ENCODE results near the gene SHC2. TPM values are rescaled to one million over a fixed set of nuclear protein-coding genes. Genes with fewer than 3 reads are reported as not detected.

The SHC2 gene
- total RNA-seq, 1 experiment from 2014 or later, result 2.4 TPM

GRCh38 chr19:467554-467953, 6.7 kb upstream of the SHC2 start:
- POLR2A ChIA-PET, result no interaction called here
- Mint-ChIP-seq H3K27ac (ENCODE audit: unreplicated experiment) (no peak overlapping the region), H3K36me3 (ENCODE audit: insufficient read depth, unreplicated experiment) (no peaks in the 10 kb centered on the region), H3K9me3 (ENCODE audit: unreplicated experiment) (peaks cover 16% of the 10 kb centered on the region), H3K4me1 (ENCODE audit: low read depth, unreplicated experiment) (no peaks in the 10 kb centered on the region), H3K27me3 (ENCODE audit: insufficient read depth, unreplicated experiment) (no peaks in the 10 kb centered on the region), H3K4me3 (ENCODE audit: unreplicated experiment) (no peak overlapping the region)
- intact Hi-C loops (cut with micrococcal nuclease; ENCODE audit: unreplicated experiment), result no loop called here
- Histone ChIP-seq H3K4me1 (no peaks in the 10 kb centered on the region), H3K9me3 (no peaks in the 10 kb centered on the region), H3K27me3 (replicated peaks; ENCODE audit: control insufficient read depth, insufficient read depth, low read length) (no peaks in the 10 kb centered on the region), H3K4me3 (ENCODE audit: low read depth, low read length) (no peak overlapping the region), H3K36me3 (ENCODE audit: control insufficient read depth, insufficient read depth, low read length) (no peaks in the 10 kb centered on the region)
- BruUV-seq (replicated peaks), result no TSS peak
- no peak for DNase-seq
- CTCF ChIA-PET, result no interaction called here
- no peak for TF ChIP-seq CTCF (IDR thresholded peaks at IDR 0.05; ENCODE audit: insufficient read depth in 1 of 2, low read depth in 1 of 2, low read length in 1 of 2, severe bottlenecking in 1 of 2, unreplicated experiment in 1 of 2)

GRCh38 chr19:465056-465816, 4.4 kb upstream of the SHC2 start:
- H3K36me3 Mint-ChIP-seq (ENCODE audit: insufficient read depth, unreplicated experiment), result no peaks in the 10 kb centered on the region
- no peak overlapping the region for H3K4me3 ChIP-seq (ENCODE audit: low read depth, low read length)
- intact Hi-C loops (cut with micrococcal nuclease; ENCODE audit: unreplicated experiment), result no loop called here
- no TSS peak for BruUV-seq (replicated peaks)
- H3K27me3 ChIP-seq (replicated peaks; ENCODE audit: control insufficient read depth, insufficient read depth, low read length), result no peaks in the 10 kb centered on the region
- no peaks in the 10 kb centered on the region for H3K36me3 ChIP-seq (ENCODE audit: control insufficient read depth, insufficient read depth, low read length)
- no peaks in the 10 kb centered on the region for H3K9me3 ChIP-seq
- POLR2A ChIA-PET, result no interaction called here
- no peak for TF ChIP-seq CTCF (IDR thresholded peaks at IDR 0.05; ENCODE audit: insufficient read depth in 1 of 2, low read depth in 1 of 2, low read length in 1 of 2, severe bottlenecking in 1 of 2, unreplicated experiment in 1 of 2)
- H3K4me1 ChIP-seq, result no peaks in the 10 kb centered on the region
- H3K27me3 Mint-ChIP-seq (ENCODE audit: insufficient read depth, unreplicated experiment), result no peaks in the 10 kb centered on the region
- CTCF ChIA-PET, result no interaction called here
- no peak for DNase-seq
- peaks cover 16% of the 10 kb centered on the region for H3K9me3 Mint-ChIP-seq (ENCODE audit: unreplicated experiment)
- H3K4me3 Mint-ChIP-seq (ENCODE audit: unreplicated experiment), result no peak overlapping the region
- no peak overlapping the region for H3K27ac Mint-ChIP-seq (ENCODE audit: unreplicated experiment)
- H3K4me1 Mint-ChIP-seq (ENCODE audit: low read depth, unreplicated experiment), result no peaks in the 10 kb centered on the region

- no peak for TF ChIP-seq CTCF (IDR thresholded peaks at IDR 0.05; ENCODE audit: insufficient read depth in 1 of 2, low read depth in 1 of 2, low read length in 1 of 2, severe bottlenecking in 1 of 2, unreplicated experiment in 1 of 2)
- no peaks in the 10 kb centered on the region for H3K27me3 ChIP-seq (replicated peaks; ENCODE audit: control insufficient read depth, insufficient read depth, low read length)
- Mint-ChIP-seq H3K9me3 (ENCODE audit: unreplicated experiment) (peaks cover 16% of the 10 kb centered on the region), H3K27me3 (ENCODE audit: insufficient read depth, unreplicated experiment) (no peaks in the 10 kb centered on the region), H3K4me1 (ENCODE audit: low read depth, unreplicated experiment) (no peaks in the 10 kb centered on the region), H3K4me3 (ENCODE audit: unreplicated experiment) (no peak overlapping the region), H3K27ac (ENCODE audit: unreplicated experiment) (no peak overlapping the region), H3K36me3 (ENCODE audit: insufficient read depth, unreplicated experiment) (no peaks in the 10 kb centered on the region)
- no peak overlapping the region for H3K4me3 ChIP-seq (ENCODE audit: low read depth, low read length)
- BruUV-seq (replicated peaks), result no TSS peak
- ChIA-PET CTCF (no interaction called here), POLR2A (no interaction called here)
- H3K4me1 ChIP-seq, result no peaks in the 10 kb centered on the region
- intact Hi-C loops (cut with micrococcal nuclease; ENCODE audit: unreplicated experiment), result no loop called here
- no peaks in the 10 kb centered on the region for H3K36me3 ChIP-seq (ENCODE audit: control insufficient read depth, insufficient read depth, low read length)
- H3K9me3 ChIP-seq, result no peaks in the 10 kb centered on the region
- no peak for DNase-seq
Measured at GRCh38 chr19:464208-464545, 3.3 kb upstream of the SHC2 start.
